Stimulated activated CD4-positive, alpha-beta T cell treated with anti-CD3 and anti-CD28 coated beads, Interleukin-4, amount 100 ng/mL, for 4 hours (primary cell): ENCODE data around the gene BIRC3.
A peak's percentile ranks its signal among the peaks of the same experiment; 100 is the strongest.
"Not testable (repeated sequence)": the region's sequence is repeated elsewhere in the genome, so short reads cannot be mapped to it uniquely, and the experiment has no call there.

ENCODE experiments used
- DNase-seq, 2 experiments: peaks; one replicate each; pipeline ENCODE4 v3.0.0-alpha.2; 2020

BIRC3 gene

GRCh38 chr11:102330231-102330630 is 12.9 kb downstream of the BIRC3 start:
- no peak for DNase-seq

GRCh38 chr11:102331341-102331740 is 14.1 kb downstream of the BIRC3 start:
- DNase-seq = no peak

DNA sequence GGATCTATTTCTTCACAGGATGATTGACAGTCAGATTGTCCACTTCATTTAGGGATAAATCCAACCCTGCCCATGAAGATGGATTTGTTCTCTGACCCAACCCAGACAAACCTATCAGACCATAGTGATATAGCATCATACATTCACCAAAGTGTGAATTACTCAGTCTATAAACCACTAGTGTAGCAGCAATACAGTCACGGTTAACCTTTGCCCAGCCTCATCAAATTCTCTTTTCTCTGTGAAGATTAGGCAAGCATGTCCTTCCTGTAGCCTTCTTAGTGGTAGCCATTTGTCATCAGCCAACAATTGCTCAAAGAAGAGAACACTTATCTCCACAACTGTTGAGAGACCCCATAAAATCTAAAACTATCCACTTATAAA is 15.3 kb downstream of the BIRC3 start:
- no peak for DNase-seq

DNA sequence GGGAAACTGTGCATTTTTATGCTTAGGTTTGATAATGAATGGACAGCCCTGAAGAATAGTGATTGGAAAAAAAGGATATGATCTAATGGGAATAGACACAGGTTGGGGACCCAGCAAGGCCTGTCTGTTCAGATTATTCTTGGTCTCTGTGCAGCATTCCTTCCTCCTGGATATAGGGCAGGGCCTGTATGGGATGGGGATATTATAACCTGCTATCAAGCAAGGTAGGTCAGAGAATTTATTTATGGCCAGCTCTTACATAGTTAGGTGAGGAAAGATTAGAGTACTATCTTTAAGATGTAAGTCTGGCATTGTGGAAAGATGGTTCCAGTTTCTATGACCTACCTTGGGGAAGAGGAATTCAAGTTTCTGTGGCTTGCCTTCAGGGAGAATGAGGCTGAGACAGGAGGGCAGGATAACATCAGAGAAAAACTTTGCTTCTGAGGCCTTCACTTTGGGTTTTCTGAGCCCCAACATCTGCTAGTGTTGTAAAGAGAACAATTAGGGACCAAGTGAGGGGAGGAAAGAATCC is 21.3 kb downstream of the BIRC3 start:
- no peak for DNase-seq

GRCh38 chr11:102341311-102341710 is 24.0 kb downstream of the BIRC3 start:
- not testable (repeated sequence) for DNase-seq

DNA sequence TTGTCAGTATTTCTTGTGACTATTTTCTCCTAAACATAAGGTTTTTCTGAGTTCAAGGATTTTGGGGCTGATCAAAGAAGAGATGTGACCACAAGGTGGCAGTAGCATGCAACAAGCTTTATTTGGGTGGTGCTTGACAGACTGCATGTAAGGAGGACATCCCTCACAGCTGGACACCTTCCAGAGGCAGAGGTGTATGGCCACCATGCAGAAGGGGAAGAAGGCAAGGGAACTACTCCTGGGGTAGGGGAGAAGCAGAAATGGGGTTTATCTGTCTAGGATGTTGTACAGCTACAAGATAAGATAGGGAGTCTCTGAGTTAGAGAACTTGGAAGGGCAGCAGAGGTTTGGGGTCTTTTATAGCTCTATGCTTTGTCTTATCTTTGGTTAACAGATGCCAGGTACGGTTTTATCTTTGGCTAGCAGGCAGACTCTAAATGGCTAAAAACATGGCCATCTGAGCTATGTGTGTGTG is 24.6 kb downstream of the BIRC3 start:
- DNase-seq = peak; percentile 49 to 60

DNA sequence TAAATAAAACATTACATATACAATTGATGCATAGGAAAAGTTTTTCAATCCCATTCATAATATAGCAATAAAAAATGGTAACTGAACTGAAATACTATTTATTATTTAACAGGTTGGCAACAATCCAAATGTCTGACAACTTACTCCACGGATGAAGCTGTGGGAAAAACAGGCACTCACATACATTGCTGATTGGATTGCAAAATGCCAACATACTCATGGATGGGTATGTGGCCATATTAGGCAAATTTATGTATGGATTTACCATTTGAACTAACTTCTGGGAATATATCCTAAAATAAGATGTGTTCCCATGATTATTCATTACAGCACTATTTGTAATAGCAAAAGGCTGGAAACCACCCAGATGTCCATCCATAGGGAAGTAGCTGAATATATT is 26.5 kb downstream of the BIRC3 start:
- DNase-seq = no peak

- DNase-seq = no peak
Measured at GRCh38 chr11:102345904-102346303, 28.6 kb downstream of the BIRC3 start.

DNA sequence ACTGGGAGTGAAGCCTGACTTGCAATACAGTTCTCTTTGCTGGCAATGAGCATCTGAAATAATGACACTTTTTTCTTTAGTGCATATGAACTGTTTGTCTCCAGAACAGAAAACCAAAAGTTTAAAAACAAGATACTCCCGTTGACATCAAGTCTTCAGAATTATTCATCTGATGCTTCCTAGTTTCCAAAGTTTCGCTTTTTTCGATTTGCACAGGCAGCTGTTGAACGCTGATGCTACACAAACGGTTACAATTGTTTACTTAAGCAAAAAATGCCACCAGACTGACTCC is 29.1 kb downstream of the BIRC3 start:
- DNase-seq = no peak

DNA sequence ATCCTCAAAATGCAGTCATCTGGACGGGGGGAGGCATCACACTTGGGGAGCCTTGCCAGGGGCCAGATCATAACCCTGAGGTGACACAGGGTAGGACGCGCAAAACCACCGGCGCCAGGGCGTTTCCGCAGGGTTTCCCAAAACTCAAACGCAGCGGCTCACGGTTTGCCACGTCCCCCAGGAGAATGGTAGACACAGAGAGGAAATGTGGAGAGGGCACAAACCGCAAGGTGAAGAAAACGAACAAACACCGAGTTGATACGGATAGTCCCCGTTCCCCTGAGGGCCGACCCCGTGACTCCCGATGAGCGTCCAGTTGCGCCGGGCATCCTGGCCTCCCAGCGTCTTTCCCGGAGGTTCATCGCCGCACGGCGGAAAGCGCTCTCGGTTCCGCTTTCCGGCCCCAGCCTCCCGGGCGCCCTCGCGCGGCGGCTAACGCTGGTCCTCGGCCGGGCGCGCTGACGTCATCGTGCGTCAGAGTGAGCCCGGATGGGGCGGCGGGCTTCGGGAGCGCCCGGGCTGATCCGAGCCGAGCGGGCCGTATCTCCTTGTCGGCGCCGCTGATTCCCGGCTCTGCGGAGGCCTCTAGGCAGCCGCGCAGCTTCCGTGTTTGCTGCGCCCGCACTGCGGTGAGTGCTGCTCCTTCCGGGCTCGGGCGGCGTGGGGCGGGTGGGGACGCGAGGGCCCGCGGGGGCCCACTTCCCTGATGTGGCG is 29.6 kb downstream of the BIRC3 start, which contains the start of gene BIRC2:
TSS of gene BIRC2 (plus strand) at position 467 of the 714 bp plus-strand sequence. CDS start 2,641 bp downstream, outside the sequence.
- peak; percentile 91 to 98 for DNase-seq

DNA sequence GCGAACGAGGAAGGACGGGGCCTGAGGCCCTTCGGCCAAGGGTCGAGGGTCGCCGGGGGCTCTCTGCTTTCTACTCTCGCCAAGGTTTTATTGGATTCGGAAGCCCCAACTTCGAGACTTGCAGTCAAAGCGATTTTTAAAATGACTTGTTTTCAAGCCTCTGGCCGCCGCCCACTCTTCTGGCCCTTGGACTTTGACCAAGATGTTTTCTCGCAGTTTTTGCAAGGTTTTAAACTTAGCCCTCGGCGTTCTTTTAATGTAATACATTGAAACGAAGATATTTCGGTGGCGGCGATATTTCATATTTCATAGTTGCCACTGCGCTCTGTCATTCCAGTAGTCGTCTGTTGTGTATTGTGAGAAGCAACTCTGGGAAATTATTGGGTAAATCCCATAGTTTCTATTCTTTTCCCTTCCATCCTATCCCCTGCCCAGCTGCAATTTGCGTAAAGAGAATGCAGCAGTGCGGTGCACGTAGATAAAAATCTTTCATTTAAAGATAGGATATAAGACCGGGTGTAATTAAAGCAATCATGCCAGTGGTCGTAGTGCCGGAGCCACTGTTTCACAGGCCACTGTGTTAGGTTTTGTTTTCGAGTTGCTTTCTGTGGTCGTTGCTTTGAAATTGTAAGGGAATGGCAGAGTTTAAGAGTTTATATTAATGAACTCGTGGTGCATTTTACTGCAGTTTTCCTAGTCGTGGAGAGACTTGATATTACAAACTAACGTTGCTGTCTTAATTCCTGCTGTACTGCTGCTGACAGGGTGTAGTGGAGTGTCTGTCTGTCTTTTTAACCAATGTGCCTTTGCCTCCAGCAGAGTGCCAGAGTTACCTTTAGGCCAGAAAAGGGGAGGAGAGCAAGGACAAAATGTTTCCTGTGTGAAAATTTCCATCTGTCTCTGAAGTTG is 30.4 kb downstream of the BIRC3 start:
- DNase-seq = no peak

GRCh38 chr11:102357116-102357515 is 39.8 kb downstream of the BIRC3 start:
- DNase-seq = no peak

DNA sequence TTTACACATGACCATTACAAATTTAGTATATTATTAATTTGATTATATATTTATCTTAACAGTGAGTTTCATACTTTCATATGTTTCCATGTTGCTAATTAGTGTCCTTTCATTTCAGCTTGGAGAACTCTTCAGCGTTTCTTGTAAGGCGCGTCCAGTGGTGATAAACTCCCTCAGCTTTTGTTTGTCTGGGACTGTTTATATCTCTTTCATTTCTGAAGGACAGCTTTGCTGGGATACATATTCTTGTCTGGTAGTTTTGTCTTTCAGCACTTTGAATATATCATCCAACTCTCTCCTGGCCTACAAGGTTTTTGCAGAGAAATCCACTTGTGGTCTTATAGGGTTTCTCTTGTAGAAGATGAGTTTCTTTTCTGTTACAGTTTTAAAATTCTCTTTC is 42.1 kb downstream of the BIRC3 start:
- no peak for DNase-seq

GRCh38 chr11:102360681-102361080 is 43.4 kb downstream of the BIRC3 start:
- no peak for DNase-seq

DNA sequence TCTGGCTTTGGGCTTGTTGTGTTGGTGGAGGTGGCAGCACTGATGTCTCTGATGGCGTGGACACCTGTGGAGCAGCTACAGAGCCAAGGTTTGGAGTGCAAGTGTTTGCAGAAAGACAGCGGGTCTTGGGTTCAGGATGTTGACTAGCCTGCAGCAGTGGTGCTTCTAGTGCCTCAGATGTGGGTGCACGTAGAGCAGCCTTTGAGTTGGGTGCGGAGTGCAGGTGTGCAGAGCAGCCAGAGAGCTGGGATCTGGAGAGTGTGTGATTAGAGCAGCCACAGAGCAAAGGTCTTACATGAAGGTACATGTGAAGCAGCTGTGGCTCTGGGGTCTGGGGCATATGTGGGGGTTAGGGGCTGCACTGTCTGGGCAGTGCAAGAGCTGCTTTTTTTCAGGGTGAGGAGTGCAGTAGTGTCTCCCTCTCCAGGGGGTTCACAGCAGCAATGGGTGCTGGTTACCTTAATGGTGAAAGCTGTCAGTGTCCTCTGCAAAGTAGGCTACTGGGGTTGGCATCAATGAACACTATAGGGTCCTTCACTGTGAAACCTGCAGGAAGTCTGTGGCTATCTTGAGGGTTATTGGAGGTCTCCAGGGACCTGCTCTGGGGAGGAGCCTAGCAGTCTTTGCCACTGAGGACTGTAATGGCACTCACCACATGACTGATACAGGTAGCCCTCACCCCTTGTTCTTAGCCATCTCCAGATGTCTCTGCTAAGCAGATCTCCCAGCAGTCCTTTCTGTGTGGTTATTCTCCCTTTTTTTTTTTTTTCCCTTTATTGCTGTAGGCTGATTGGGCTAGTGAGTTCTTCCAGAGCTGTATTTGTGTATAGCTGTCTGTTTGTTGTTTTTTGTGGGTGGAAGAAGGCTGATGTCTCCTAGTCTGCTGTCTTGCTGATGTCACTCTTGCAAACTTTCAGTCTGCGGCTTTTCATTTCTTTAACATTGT is 44.1 kb downstream of the BIRC3 start:
- DNase-seq = no peak

- DNase-seq = no peak
Measured at GRCh38 chr11:102364991-102365390, 47.7 kb downstream of the BIRC3 start.

DNA sequence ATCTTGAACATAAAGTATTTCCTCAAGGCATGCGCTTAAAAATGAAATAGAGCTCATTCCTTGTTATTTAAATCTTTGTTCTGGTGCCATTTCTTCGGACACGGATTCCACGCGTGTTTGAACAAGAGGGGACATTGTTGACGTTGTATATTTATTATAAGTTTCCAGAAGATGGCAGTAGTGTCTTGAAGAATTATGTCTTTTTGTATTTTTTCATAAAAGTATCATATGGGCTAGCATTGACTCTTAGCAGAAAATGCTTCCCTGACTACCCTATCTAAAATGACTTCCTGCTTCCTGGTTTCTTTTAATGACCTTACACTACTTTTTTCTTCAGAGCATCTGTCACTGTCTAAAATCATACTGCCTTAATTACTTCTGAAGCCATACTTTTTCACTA is 50.1 kb downstream of the BIRC3 start:
- no peak for DNase-seq

DNA sequence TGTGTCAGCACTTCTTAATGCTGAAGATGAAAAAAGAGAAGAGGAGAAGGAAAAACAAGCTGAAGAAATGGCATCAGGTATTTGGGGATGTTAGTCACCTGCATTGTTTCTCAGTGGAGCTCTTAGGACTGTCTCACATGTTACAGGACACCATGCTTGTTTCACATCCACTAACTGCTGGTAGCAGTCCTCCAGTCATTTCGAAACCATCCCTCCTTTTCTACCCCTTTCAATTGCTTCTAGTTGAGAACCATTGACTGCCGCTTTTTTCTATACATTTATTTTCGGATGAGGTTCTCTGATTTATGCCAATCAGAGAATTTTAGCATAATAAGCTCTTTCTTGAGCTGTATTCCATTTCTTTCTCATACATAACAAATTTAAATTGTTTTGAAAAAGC is 51.2 kb downstream of the BIRC3 start:
- DNase-seq = no peak

- not testable (repeated sequence) for DNase-seq
Measured at GRCh38 chr11:102374633-102375424, 57.5 kb downstream of the BIRC3 start.

GRCh38 chr11:102375720-102376399 is 58.6 kb downstream of the BIRC3 start:
- no peak for DNase-seq

GRCh38 chr11:102377891-102378290 is 60.6 kb downstream of the BIRC3 start:
- no peak for DNase-seq
